ENCODE results near the gene INTS11. TPM values are rescaled to one million over a fixed set of nuclear protein-coding genes. Genes with fewer than 3 reads are reported as not detected.

Gene INTS11
- total and polyA plus RNA-seq, 10 of the 15 experiments (the other 5 are each of a cell fraction or from before 2014, with no cell fraction given) = 2.5 to 117 (median 77.7) TPM

GRCh38 chr1:1349256-1350012 lies 25.0 kb upstream of the INTS11 start, which contains the start of gene DVL1 (continued):
- TF ChIP-seq, protein P1, sequence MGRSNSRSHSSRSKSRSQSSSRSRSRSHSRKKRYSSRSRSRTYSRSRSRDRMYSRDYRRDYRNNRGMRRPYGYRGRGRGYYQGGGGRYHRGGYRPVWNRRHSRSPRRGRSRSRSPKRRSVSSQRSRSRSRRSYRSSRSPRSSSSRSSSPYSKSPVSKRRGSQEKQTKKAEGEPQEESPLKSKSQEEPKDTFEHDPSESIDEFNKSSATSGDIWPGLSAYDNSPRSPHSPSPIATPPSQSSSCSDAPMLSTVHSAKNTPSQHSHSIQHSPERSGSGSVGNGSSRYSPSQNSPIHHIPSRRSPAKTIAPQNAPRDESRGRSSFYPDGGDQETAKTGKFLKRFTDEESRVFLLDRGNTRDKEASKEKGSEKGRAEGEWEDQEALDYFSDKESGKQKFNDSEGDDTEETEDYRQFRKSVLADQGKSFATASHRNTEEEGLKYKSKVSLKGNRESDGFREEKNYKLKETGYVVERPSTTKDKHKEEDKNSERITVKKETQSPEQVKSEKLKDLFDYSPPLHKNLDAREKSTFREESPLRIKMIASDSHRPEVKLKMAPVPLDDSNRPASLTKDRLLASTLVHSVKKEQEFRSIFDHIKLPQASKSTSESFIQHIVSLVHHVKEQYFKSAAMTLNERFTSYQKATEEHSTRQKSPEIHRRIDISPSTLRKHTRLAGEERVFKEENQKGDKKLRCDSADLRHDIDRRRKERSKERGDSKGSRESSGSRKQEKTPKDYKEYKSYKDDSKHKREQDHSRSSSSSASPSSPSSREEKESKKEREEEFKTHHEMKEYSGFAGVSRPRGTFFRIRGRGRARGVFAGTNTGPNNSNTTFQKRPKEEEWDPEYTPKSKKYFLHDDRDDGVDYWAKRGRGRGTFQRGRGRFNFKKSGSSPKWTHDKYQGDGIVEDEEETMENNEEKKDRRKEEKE (IDR thresholded peaks at IDR 0.05) = 0 out of 2 replicates have a peak, but pooled peaks have one; percentile 60
- TF ChIP-seq RAD51 (IDR thresholded peaks at IDR 0.05) (no peak), NFXL1 (IDR thresholded peaks at IDR 0.05; ENCODE audit: borderline replicate concordance) (no peak), MEF2B (IDR thresholded peaks at IDR 0.05; ENCODE audit: partially characterized antibody, poor library complexity, severe bottlenecking) (peak; percentile 33), E2F8 (IDR thresholded peaks at IDR 0.05; ENCODE audit: low read depth, partially characterized antibody) (no peak), NR2C1 (IDR thresholded peaks at IDR 0.05) (peak; percentile 35; the same call in 1 of the 2 replicates), LARP7 (IDR thresholded peaks at IDR 0.05) (peak; percentile 98), GABPA (IDR thresholded peaks at IDR 0.05; ENCODE audit: low read depth) (no peak), RB1 (IDR thresholded peaks at IDR 0.05; ENCODE audit: borderline replicate concordance) (peak; percentile 84; the same call in 1 of the 2 replicates), KLF5 (IDR thresholded peaks at IDR 0.05; ENCODE audit: partially characterized antibody) (peak; percentile 69), ZZZ3 (IDR thresholded peaks at IDR 0.05; ENCODE audit: control insufficient read depth, insufficient read length, low read depth) (no peak), ETV6 (conservative IDR thresholded peaks at IDR 0.05 in 1 of 2, IDR thresholded peaks at IDR 0.05 in 1 of 2; ENCODE audit: borderline replicate concordance in 1 of 2, low read depth in 1 of 2) (no peak), BACH1 (IDR thresholded peaks at IDR 0.05; ENCODE audit: borderline replicate concordance) (peak; percentile 88), SMARCA5 (IDR thresholded peaks at IDR 0.05) (peak; percentile 70), NR2F1 (conservative IDR thresholded peaks at IDR 0.05) (peak; percentile 87), DPF2 (IDR thresholded peaks at IDR 0.05) (peak; percentile 92), ZNF217 (IDR thresholded peaks at IDR 0.05) (peak; percentile 83), SMC3 (IDR thresholded peaks at IDR 0.05; ENCODE audit: borderline replicate concordance, low read length) (no peak)
